Body of pancreas (tissue), 4 donors: ENCODE measurements around the gene SLC17A7.

Experiments used
- CTCF ChIP-seq, 7 experiments: fragments of 450-650 bp in 4 of 7; fragments of 200-600 bp in 3 of 7; sonication (generic) in 3 of 7; IDR thresholded peaks; one replicate each; pipeline ENCODE4 v1.5.1; 2016 to 2019; ENCODE audit warnings: antibody characterized with exemption in 7 of 7
- POLR2A ChIP-seq, 3 donors: fragments of 450-650 bp; IDR thresholded peaks; one replicate each; pipeline ENCODE4 v1.6.1; 2016; ENCODE audit warnings: antibody characterized with exemption in 3 of 3, mild to moderate bottlenecking in 2 of 3

DNA sequence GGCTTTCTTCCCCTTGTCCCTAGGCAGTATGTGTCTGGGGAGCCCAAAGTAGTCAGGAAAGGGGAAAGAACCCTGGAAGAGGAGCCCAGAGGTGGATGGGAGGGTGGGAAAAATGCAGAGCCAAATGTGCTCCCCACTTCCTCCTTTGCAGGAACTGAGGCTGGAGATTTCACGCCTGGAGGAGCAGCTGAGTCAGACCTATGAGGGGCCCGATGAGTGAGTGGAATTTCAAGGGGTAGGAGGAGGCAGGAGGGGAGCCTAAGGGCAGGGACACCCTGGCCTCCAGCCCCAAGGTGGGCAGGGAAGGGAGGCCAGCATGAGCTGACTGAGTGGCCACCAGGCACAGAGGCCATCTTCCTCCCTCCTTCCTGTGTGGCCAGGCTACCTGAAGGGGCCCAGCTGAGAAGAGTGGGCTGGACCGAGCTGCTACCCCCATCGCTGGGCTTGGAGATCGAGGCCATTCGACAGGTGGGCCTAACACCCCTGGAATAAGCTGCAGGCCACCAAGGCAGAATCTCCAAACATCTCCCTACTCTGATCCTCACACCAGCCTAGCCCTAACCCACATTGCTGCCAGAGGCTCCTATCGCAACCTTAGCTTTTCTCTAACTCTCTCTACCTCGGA, 32.4 kb downstream of the SLC17A7 start:
- TF ChIP-seq CTCF (IDR thresholded peaks at IDR 0.05) (no peak), POLR2A (IDR thresholded peaks at IDR 0.05) (no peak)
